Kidney (tissue), 14 donors: Measurements from ENCODE around the gene NPL. TPM values are rescaled to one million over a fixed set of nuclear protein-coding genes. Genes with fewer than 3 reads are reported as not detected.

Experiments
- DNase-seq, 5 donors: peaks; one replicate each; pipeline ENCODE4 v3.0.0-alpha.2; 2013 to 2020
- FAIRE-seq: peaks from 2 replicates; lab custom pipeline; 2012; peaks lifted over from hg19 to GRCh38; lab: Jason Lieb, UNC
- H3K27ac ChIP-seq, 2 donors: one replicate each; pipeline ENCODE4 v1.7.0; 2013; ENCODE audit warnings: low read depth in 2 of 2, low read length in 2 of 2, inconsistent platforms in 1 of 2
- H3K27me3 ChIP-seq: one replicate; pipeline ENCODE4 v1.7.1; 2013; ENCODE audit warnings: low read length, inconsistent platforms; ENCODE audit not compliant: control insufficient read depth, insufficient read depth
- H3K36me3 ChIP-seq, 3 donors: one replicate each; pipeline versions ENCODE4 v1.7.0 to v1.7.1; 2013; ENCODE audit warnings: low read length in 3 of 3, control low read depth in 1 of 3, inconsistent platforms in 1 of 3; ENCODE audit not compliant: insufficient read depth in 3 of 3, control insufficient read depth in 2 of 3
- H3K4me1 ChIP-seq, 3 donors: one replicate each; pipeline versions ENCODE4 v1.7.0 to v1.7.1; 2013; ENCODE audit warnings: low read length in 3 of 3, inconsistent platforms in 1 of 3, low read depth in 1 of 3; ENCODE audit not compliant: control insufficient read depth in 2 of 3, insufficient read depth in 2 of 3
- H3K4me3 ChIP-seq, 3 donors: one replicate each; pipeline versions ENCODE4 v1.7.0 to v1.8.1; 2013; ENCODE audit warnings: low read length in 3 of 3, control low read depth in 1 of 3, inconsistent platforms in 1 of 3
- H3K9ac ChIP-seq, 3 donors: one replicate each; pipeline versions ENCODE4 v1.7.0 to v1.7.1; 2013; ENCODE audit warnings: low read length in 3 of 3, control low read depth in 1 of 3, inconsistent platforms in 1 of 3
- H3K9me3 ChIP-seq, 3 donors: one replicate each; pipeline versions ENCODE4 v1.7.0 to v1.7.1; 2013; ENCODE audit warnings: low read length in 3 of 3, control low read depth in 1 of 3, inconsistent platforms in 1 of 3; ENCODE audit not compliant: control insufficient read depth in 2 of 3, insufficient read depth in 1 of 3
- intact Hi-C: fragments of 100-400 bp; cut with DNase I; formaldehyde crosslinking; loops from one replicate; pipeline ENCODE4 v1.11.1; 2022
- polyA plus RNA-seq: library from polyadenylated mRNA; stranded (reverse); fragments of 350-450 nt; fragmentation: Illumina TruSeq; extraction: RNeasy Lipid Tissue Mini Kit (QIAGEN cat#74804); gene quantifications from one replicate; pipeline ENCODE4 v1.2.3, GENCODE V29; 2014; ENCODE audit warnings: low read depth, low replicate concordance; ENCODE audit not compliant: insufficient read depth
- total RNA-seq: library from RNA; stranded (reverse); fragmentation: NEBNext Ultra II Directional; extraction: Animal tissue kit (Norgen Biotek cat#: 25700); gene quantifications from one replicate; pipeline ENCODE4 v1.2.1, GENCODE V29; 2021
- TF ChIP-seq, protein P1 (sequence below): IDR thresholded peaks from 3 replicates; pipeline ENCODE4 v1.5.1; 2012; ENCODE audit warnings: mild to moderate bottlenecking, moderate library complexity, borderline replicate concordance; ENCODE audit not compliant: insufficient read depth; ENCODE audit errors: extremely low read depth
- donor health status: control.
- donor health status: control.
- donor health status: control.
- donor health status: control.
- donor health status: control.
- donor health status: DM: yes; HTN: yes; CAD: no.
- donor health status: Normal renal cell carcinoma (clear cell type).

The NPL gene
- total and polyA plus RNA-seq, 2 donors from 2014 or later: 15.7 to 69.4 TPM

DNA sequence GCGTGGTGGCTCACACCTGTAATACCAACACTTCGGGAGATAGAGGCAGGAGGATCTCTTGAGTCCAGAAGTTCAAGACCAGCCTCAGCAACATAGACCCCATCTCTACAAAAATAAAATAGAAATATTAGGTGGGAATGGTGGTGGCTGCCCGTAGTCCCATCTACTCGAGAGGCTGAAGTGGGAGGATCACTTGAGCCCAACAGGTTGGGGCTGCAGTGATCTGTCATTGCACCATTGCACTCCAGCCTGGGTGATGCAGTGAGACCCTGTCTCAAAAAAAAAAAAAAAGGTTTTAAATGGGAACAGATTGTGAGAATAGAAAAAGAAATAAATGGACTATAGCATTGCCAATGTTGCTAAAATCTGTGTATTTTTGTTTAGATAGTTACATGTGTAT lies 60.7 kb downstream of the NPL start:
- H3K36me3 ChIP-seq: peaks cover 28 to 75% (median 50%) of the 10 kb centered on the region in 3 donors
- no peak overlapping the region for H3K27ac ChIP-seq
- H3K9me3 ChIP-seq: no peaks in the 10 kb centered on the region
- H3K4me3 ChIP-seq: no peak overlapping the region
- H3K27me3 ChIP-seq: no peaks in the 10 kb centered on the region
- peaks cover 0 to 2% (median 0%) of the 10 kb centered on the region in 3 donors for H3K4me1 ChIP-seq
- H3K9ac ChIP-seq: no peak overlapping the region
- TF ChIP-seq, protein P1, sequence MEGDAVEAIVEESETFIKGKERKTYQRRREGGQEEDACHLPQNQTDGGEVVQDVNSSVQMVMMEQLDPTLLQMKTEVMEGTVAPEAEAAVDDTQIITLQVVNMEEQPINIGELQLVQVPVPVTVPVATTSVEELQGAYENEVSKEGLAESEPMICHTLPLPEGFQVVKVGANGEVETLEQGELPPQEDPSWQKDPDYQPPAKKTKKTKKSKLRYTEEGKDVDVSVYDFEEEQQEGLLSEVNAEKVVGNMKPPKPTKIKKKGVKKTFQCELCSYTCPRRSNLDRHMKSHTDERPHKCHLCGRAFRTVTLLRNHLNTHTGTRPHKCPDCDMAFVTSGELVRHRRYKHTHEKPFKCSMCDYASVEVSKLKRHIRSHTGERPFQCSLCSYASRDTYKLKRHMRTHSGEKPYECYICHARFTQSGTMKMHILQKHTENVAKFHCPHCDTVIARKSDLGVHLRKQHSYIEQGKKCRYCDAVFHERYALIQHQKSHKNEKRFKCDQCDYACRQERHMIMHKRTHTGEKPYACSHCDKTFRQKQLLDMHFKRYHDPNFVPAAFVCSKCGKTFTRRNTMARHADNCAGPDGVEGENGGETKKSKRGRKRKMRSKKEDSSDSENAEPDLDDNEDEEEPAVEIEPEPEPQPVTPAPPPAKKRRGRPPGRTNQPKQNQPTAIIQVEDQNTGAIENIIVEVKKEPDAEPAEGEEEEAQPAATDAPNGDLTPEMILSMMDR: no peak
- FAIRE-seq (no peak), DNase-seq (no peak)
- intact Hi-C loops: no loop called here

DNA sequence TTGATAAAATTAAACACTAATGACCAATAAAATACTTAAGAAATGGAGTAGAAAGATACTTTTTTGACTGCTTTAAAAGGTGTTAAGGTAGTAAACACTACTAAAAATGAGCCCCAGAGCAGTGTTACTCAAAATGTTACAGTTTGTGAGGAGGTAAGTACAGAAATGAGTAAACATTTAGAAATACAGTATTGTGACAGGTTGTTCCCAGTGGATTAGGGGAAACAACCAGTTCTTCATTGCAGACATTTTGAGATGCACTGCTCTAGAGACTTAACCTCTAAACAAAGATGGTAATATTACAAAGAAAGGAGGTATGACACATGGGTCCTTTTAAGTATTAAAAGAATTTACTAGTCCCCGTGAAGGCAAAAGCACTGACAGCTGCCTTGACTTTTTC lies 62.3 kb downstream of the NPL start:
- Histone ChIP-seq H3K36me3 (peaks cover 26 to 82% (median 54%) of the 10 kb centered on the region in 3 donors), H3K27me3 (no peaks in the 10 kb centered on the region), H3K9me3 (no peaks in the 10 kb centered on the region), H3K4me1 (no peaks in the 10 kb centered on the region), H3K27ac (no peak overlapping the region), H3K4me3 (no peak overlapping the region), H3K9ac (no peak overlapping the region)
- DNase-seq (no peak), FAIRE-seq (no peak)
- intact Hi-C loops: no loop called here
- TF ChIP-seq, protein P1: no peak

DNA sequence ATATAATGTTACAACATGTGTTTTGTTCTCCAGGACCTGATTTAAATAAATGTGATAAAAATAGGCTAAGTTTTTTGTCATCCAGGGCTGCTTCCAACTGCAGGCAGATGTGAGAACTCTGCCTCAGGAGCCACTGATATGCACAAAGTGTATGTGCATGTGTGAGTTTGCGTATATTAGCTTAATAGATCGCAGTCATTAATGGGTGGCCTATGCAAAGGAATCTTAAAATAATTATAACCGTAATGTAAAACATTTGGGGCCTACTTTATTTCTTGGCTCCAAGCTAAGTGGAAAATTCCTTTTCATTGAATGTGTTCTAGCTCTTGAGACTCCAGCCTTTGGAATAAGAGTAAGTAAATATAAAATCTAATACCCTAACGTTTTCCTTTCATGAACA lies 66.3 kb downstream of the NPL start:
- Histone ChIP-seq H3K4me1 (no peaks in the 10 kb centered on the region), H3K27ac (no peak overlapping the region), H3K9ac (no peak overlapping the region), H3K27me3 (no peaks in the 10 kb centered on the region), H3K4me3 (no peak overlapping the region), H3K36me3 (peaks cover 29 to 91% (median 65%) of the 10 kb centered on the region in 3 donors), H3K9me3 (no peaks in the 10 kb centered on the region)
- DNase-seq: no peak
- FAIRE-seq: no peak
- TF ChIP-seq, protein P1: no peak
- intact Hi-C loops: no loop called here

- TF ChIP-seq, protein P1: no peak
- Histone ChIP-seq H3K9me3 (no peaks in the 10 kb centered on the region), H3K4me1 (no peaks in the 10 kb centered on the region), H3K27me3 (no peaks in the 10 kb centered on the region), H3K4me3 (no peak overlapping the region), H3K9ac (no peak overlapping the region), H3K27ac (no peak overlapping the region), H3K36me3 (peaks cover 26 to 96% (median 69%) of the 10 kb centered on the region in 3 donors)
- intact Hi-C loops: no loop called here
- DNase-seq (no peak), FAIRE-seq (no peak)
Observed at GRCh38 chr1:182857212-182857611, 67.6 kb downstream of the NPL start.
